Stimulated activated CD4-positive, alpha-beta T cell treated with anti-CD3 and anti-CD28 coated beads, Interleukin-2, amount 100 ng/mL, for 4 hours (primary cell): ENCODE data around the gene ABCA3.

ENCODE experiments used
- DNase-seq: peaks from one replicate; pipeline ENCODE4 v3.0.0-alpha.2; 2020; ENCODE audit warnings: low read depth

The ABCA3 gene

DNA sequence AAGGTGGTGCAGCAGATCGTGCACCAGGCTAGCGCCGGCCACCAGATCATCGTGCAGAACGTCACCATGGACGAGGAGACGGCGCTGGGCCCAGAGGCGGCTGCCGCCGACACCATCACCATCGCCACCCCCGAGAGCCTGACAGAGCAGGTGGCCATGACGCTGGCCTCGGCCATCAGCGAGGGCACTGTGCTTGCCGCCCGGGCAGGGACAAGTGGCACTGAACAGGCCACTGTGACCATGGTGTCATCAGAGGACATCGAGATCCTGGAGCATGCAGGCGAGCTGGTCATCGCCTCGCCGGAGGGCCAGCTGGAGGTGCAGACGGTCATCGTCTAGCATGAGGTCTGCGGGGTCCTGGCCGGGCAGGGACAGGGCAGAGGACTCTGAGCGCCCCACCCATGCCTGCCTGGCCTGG is 105.3 kb downstream of the ABCA3 start:
- DNase-seq: no peak

DNA sequence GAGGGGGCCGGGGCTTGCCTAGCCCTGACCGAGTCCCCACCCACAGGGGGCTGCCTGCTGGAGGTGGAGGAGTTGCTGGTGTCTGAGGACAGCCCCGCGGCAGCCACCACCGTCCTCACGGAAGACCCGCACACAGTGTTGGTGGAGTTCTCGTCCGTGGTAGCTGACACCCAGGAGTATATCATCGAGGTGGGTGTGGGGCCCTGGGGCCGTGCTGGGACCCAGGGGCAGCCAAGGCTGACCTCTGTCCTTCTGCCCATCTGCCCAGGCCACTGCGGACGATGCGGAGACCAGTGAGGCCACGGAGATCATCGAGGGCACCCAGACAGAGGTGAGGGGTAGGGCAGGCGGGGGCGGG is 105.7 kb downstream of the ABCA3 start:
- DNase-seq: no peak

DNA sequence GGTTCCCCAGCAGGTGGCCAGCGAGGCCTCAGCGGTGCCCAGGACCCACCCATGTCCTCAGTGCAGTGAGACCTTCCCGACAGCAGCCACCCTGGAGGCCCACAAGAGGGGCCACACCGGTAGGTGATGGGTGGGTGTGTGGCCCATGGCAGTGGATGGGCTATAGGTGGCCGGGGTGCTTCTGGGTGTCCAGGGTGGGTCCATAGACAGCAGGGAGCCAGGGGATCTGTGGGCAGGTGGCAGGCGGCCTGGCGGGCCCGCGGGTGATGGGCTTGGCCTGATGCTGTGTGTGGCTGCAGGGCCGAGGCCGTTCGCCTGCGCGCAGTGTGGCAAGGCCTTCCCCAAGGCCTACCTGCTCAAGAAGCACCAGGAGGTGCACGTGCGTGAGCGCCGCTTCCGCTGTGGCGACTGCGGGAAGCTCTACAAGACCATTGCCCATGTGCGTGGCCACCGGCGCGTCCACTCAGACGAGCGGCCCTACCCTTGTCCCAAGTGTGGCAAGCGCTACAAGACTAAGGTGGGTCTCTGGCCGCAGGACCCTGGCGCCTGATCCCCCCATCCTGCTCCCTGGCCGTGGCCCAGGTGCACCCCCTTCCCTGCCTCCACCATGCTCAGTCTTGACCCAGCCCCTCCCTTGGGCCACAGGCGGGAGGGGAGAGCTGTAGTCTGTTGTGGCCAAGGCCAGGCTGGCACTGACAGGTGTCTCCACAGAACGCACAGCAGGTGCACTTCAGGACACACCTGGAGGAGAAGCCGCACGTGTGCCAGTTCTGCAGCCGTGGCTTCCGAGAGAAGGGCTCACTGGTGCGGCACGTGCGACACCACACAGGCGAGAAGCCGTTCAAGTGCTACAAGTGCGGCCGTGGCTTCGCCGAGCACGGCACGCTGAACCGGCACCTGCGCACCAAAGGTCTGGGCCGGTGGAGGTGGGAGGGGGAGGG is 106.4 kb downstream of the ABCA3 start:
- DNase-seq: no peak

DNA sequence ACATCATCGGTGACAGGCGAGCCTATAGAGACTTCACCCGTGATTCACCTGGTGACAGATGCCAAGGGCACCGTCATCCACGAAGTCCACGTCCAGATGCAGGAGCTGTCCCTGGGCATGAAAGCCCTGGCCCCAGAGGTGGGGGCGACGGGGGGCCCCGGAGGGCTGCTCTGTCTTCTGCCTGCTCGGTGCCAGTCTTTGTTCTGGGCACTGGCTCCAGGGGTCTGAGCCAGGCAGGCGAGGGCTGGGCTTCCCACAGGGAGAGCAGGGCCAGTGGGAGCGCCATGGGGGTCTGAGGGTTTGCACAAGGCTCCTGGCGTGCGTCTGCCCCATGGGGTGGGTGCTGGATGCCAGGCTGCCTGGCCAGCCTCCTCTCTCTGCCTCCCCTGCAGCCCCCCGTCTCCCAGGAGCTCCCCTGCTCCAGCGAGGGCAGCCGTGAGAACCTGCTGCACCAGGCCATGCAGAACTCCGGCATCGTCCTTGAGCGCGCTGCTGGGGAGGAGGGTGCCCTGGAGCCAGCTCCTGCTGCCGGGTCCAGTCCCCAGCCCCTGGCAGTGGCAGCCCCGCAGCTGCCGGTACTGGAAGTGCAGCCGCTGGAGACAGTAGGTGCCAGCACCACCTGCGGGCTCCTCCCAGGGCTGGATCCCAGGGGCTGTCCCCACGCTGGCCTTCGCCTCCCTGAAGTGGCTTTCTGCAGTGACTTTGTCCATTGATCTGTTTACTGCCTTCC is 107.3 kb downstream of the ABCA3 start:
- no peak for DNase-seq

DNA sequence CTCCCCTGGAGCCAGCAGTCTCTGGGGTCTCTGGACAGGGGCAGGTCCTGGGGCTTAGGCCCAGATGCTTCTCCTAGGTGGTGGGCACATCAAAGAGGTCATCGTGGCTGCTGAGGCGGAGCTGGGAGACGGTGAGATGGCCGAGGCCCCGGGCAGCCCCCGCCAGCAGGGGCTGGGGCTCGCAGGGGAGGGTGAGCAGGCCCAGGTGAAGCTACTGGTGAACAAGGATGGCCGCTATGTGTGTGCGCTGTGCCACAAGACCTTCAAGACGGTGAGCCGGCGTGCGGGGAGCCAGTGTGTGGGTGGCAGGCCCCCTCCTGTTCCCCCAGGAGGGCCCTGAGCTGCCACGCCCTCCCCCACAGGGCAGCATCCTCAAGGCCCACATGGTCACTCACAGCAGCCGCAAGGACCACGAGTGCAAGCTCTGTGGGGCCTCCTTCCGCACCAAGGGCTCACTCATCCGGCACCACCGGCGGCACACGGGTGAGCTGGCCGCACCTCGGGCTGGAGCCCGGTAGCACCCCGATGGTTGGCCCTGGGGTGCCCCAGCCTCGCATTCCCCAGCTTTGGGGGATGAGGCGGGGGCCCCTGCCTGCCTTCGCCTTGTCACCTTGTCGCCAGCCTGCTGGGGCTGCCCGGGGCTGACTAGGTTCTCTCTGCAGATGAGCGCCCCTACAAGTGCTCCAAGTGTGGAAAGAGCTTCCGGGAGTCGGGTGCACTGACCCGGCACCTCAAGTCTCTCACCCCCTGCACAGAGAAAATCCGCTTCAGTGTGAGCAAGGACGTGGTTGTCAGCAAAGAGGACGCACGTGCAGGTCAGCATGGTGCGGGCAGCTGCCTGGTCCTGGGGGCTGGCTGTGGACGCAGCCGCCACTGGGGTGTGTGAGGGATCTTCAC is 108.2 kb downstream of the ABCA3 start:
- no peak for DNase-seq

DNA sequence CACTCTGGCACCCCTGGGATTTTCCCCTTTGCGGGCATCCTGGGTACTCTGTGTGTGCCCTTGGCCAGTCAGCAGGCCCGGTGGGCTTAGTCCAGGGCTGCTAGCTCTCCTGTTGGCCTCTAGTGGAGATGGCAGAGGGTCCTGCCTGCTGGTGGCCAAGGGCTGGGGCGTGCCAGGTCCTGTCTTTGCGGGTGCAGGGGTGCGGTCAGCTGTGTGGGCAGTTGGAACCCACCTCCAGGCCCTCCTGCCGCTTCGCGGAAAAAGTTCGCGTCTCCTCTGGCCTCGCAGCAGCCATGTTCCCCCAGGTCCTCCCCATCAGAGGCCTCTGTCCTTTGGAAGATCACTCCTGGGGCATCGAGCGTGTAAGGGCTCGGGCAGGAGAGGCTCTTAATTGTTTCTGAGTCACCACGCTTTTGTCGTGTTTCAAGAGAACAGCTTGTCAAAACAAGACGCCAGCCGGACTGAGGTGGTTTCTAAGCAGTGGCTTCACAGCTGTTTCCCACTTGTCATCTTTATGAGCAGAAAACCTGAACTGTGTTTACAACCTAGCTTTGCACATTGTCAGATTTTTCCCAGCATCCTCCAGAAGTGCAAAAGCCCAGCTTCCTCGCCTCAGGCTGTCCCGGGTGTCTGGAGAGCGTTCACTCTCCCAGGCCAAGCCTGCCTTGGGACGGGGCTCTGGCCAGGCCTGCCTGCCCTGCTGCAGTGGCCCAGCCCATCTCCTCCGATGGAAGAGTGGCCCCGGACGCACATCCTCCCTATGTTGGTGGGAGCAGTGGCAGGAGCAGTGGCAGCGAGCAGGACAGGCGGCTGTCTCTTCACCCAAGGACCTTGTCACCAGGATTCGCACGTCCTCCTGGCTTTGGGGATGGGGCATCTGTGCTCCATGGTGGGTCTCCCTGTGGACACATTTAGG is 109.3 kb downstream of the ABCA3 start:
- DNase-seq: no peak

DNA sequence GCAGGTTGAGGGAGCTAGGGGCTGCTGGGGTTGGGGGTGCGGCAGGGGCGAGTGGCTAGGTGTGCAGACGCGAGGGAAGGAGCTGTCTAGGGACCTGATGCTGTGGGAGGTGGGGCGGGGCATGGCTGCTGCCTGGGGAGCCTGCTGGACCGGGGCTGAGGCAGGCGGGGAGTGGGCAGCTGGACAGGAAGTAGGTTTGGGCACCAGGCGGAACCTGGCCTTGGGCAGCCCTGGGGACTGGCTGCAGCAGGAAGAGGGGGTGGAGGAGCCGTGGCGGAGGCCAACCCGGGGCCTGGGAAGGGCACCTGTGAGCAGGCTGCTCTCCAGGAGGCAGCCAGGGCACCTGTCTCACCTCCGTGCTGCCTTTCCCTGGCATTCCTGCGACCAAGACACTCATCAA is 110.2 kb downstream of the ABCA3 start:
- DNase-seq: no peak

DNA sequence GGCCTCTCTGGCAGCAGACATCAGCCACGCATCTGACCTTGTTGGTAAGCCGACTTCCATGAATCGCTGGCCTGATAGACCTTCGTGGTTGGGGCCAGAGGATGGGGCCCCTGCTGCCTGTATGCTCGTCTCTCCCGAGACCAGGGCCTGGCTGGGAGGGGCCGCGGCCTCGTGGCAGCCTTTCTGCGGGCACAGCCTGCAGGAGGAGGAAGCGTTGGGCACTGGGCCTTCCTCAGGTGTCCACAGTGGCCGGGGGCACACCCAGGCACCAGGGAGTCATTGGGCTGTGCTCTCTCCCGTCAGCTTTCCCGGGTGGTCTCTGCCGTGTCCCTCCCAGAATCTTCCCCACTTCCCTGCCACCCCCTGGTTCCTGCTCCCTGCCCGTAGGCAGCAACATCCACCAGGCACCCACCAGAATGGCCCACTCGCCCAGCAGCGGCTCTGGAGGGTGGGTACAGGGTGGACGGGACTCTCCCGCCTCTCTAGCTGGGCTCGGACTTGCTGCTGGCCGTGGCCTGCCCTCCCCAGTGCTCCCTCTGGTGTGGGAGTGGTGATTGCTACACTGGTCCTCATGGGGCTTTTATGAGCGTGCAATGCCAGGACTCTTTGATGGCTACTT is 110.8 kb downstream of the ABCA3 start:
- DNase-seq: no peak

DNA sequence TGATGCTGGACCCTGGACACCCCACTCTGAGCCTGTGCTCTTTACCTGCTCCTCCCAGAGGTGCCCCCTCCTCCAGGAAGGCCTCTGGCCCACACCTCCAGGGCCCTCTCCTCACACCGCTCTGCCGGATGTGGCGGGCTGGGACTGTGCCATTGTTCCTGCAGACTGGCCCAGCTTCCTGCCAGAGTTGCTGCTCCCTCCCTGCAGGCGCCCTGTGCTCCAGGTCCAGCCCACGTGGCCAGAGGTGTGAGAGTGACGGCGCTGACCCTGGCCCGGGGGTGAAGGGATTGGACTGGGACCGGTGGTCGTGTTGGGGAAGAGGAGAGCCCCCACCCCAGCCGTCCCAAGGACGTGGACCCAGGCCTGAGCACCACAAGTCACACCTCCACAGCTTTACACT is 111.4 kb downstream of the ABCA3 start:
- no peak for DNase-seq

DNA sequence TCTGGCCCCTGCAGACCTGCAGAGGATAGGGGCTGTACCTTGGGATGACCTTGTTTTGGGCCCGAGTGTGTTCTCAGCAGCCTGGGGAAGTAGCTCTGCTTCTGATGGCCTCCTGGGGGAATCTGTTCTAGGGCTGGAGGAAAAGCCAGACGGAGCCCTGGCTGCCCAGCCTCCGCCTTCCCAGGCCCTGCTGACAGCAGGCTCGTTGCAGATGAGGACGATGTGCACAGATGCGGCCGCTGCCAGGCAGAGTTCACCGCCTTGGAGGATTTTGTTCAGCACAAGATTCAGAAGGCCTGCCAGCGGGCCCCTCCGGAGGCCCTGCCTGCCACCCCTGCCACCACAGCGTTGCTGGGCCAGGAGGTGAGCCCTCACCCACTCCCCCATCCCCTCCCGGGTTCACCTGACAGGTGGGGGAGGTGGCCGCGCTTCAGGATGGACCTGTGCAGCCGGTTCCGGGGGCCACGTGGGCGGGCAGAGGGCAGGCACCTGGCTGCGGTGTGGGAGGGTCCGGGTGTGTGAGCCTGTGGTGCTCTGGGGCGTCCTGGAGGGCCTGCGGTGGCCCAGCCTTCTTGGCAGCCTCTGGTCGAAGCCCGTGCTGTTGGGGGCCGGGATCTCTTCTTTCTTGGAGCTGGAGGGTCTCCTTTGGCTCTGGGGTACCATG is 112.2 kb downstream of the ABCA3 start:
- DNase-seq: no peak

DNA sequence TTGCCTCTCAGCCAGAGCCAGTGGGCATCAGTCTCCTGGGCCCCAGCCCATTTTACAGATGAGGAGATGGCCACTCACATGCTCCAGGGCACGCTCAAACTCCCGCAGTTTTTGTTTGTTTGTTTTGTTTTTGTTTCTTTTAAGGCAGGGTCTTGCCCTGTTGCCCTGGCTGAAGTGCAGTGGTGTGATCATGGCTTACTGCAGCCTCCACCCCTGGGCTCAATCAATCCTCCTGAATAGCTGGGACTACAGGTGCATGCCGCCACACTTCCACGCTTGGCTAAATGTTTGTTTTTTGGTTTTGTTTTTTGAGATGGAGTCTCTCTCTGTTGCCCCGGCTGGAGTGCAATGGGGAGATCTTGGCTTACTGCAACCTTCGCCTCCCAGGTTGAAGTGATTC is 113.6 kb downstream of the ABCA3 start:
- DNase-seq: no peak

DNA sequence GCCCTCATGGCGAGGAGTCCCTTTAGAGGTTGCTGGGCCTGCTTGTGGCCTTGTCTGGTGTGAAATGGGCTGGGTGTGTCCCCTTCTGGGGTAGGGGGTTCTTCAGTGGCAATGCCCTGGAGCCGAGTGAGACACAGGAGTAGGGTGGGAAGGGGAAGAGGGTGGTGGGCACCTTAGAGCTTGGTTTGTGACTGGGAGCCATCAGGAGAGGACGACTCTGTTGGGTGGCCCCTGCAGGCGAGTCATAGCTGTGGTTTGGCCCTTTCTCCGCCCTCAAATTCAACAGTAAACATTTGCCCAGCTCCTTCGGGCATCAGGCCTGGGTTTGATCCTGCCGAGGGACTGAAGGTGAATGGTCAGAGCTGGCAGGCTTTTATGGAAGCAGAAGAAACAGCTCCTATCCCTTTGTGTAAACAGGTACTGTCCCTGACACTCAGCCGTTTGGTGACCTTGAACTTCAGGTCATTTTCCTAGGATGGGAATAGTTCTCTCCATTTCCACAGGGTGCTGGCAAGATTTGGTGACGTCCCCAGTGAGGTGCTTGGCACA is 114.2 kb downstream of the ABCA3 start:
- DNase-seq: no peak
